Breast epithelium (tissue), 3 donors: ENCODE data around the gene SBK1.

Experiments used
- POLR2A ChIP-seq: fragments of 450-650 bp; IDR thresholded peaks from one replicate; pipeline ENCODE4 v1.6.1; 2016; ENCODE audit warnings: antibody characterized with exemption, mild to moderate bottlenecking, moderate library complexity
- POLR2AphosphoS5 ChIP-seq, 3 donors: sonication (generic); formaldehyde crosslinking; IDR thresholded peaks; one replicate each; pipeline ENCODE4 v1.6.1; 2017; ENCODE audit warnings: antibody characterized with exemption in 3 of 3
- TF ChIP-seq, protein P1 (sequence below), 3 donors: fragments of 450-650 bp; IDR thresholded peaks; one replicate each; pipeline ENCODE4 v1.5.1; 2016 to 2017; ENCODE audit warnings: antibody characterized with exemption in 3 of 3, mild to moderate bottlenecking in 3 of 3, moderate library complexity in 3 of 3

DNA sequence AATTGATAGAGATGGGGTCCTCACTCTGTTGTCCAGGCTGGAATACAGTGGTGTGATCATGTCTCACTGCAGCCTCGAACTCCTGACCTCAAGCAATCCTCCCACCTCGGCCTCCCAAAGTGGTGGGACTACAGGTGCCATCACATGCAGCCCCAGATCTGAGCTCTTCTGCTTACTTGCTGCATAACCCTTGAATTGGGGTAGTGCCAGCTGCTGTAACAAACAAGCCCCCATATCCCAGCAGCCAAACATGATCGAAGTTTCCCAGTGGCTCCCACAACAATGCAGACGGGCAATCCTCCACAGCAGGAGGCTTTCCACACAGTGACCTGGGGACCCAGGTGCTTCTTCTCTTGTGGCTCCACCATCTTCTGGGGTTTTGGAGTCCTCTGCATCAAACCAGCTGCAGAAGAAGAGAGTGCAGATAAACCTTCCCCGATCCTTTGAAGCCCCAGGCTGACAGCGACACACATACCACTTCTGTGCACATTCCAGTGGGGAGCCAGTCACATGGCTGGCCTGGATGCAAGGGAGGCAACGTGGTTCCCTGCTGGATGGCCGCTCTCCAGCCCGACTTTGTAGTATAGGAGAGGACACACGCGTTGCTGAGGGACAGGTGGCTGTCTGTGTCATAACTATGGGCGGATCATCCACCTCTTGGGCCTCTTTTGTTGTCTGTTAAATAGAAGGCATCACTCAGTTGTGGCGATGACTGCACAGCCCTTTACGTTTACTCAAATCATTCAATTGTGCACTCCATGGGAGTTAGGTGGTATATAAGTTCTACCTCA lies 16.7 kb downstream of the SBK1 start:
- TF ChIP-seq POLR2A (no peak), POLR2AphosphoS5 (IDR thresholded peaks at IDR 0.05) (no peak)
- TF ChIP-seq, protein P1, sequence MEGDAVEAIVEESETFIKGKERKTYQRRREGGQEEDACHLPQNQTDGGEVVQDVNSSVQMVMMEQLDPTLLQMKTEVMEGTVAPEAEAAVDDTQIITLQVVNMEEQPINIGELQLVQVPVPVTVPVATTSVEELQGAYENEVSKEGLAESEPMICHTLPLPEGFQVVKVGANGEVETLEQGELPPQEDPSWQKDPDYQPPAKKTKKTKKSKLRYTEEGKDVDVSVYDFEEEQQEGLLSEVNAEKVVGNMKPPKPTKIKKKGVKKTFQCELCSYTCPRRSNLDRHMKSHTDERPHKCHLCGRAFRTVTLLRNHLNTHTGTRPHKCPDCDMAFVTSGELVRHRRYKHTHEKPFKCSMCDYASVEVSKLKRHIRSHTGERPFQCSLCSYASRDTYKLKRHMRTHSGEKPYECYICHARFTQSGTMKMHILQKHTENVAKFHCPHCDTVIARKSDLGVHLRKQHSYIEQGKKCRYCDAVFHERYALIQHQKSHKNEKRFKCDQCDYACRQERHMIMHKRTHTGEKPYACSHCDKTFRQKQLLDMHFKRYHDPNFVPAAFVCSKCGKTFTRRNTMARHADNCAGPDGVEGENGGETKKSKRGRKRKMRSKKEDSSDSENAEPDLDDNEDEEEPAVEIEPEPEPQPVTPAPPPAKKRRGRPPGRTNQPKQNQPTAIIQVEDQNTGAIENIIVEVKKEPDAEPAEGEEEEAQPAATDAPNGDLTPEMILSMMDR (IDR thresholded peaks at IDR 0.05) = no peak
